ENCODE measurements around the gene ATP6AP2. TPM values are rescaled to one million over a fixed set of nuclear protein-coding genes. Genes with fewer than 3 reads are reported as not detected.
"Not testable (repeated sequence)": the region's sequence is repeated elsewhere in the genome, so short reads cannot be mapped to it uniquely, and the experiment has no call there.

ATP6AP2 gene
- polyA plus RNA-seq, 12 donors: 66.9 to 106 (median 82.1) TPM; not detected in 1

- not testable (repeated sequence) for DNase-seq
Observed at GRCh38 chrX:40571164-40571563, 9.6 kb upstream of the ATP6AP2 start.

GRCh38 chrX:40571600-40571999 is 9.2 kb upstream of the ATP6AP2 start:
- DNase-seq: no peak

- no peak for DNase-seq
Observed at GRCh38 chrX:40573763-40574162, 7.0 kb upstream of the ATP6AP2 start.

- DNase-seq: not testable (repeated sequence)
Observed at GRCh38 chrX:40575411-40575810, 5.4 kb upstream of the ATP6AP2 start.

- no peak for DNase-seq
Observed at GRCh38 chrX:40576291-40576690, 4.5 kb upstream of the ATP6AP2 start.

GRCh38 chrX:40578039-40578695 is 2.6 kb upstream of the ATP6AP2 start:
- DNase-seq: no peak

GRCh38 chrX:40579141-40579540 is 1.6 kb upstream of the ATP6AP2 start:
- no peak for DNase-seq

GRCh38 chrX:40579900-40580536 is 752 bp upstream of the ATP6AP2 start:
- DNase-seq: no peak

- no peak for DNase-seq
Observed at GRCh38 chrX:40581336-40581920, 658 bp downstream of the ATP6AP2 start.

- DNase-seq: not testable (repeated sequence)
Observed at GRCh38 chrX:40582178-40582577, 1.4 kb downstream of the ATP6AP2 start.

GRCh38 chrX:40582811-40583210 is 2.0 kb downstream of the ATP6AP2 start:
- no peak for DNase-seq

- not testable (repeated sequence) for DNase-seq
Observed at GRCh38 chrX:40587623-40588022, 6.9 kb downstream of the ATP6AP2 start.

- DNase-seq: not testable (repeated sequence)
Observed at GRCh38 chrX:40589616-40590321, 9.0 kb downstream of the ATP6AP2 start.

GRCh38 chrX:40603446-40603845 is 22.7 kb downstream of the ATP6AP2 start:
- no peak for DNase-seq

- no peak for DNase-seq
Observed at GRCh38 chrX:40607381-40607780, 26.6 kb downstream of the ATP6AP2 start.

- no peak for DNase-seq
Observed at GRCh38 chrX:40612511-40612910, 31.7 kb downstream of the ATP6AP2 start.

GRCh38 chrX:40615976-40616375 is 35.2 kb downstream of the ATP6AP2 start:
- DNase-seq: no peak

- no peak for DNase-seq
Observed at GRCh38 chrX:40617566-40617965, 36.8 kb downstream of the ATP6AP2 start.

GRCh38 chrX:40622479-40623138 is 41.8 kb downstream of the ATP6AP2 start:
- no peak for DNase-seq

- DNase-seq: no peak
Observed at GRCh38 chrX:40623139-40623536, 42.4 kb downstream of the ATP6AP2 start, which contains the start of gene MPC1L. TSS of gene MPC1L (plus strand) at chrX:40623428. CDS start at chrX:40623566, 138 bp downstream.

- DNase-seq: no peak
Observed at GRCh38 chrX:40623665-40624064, 42.9 kb downstream of the ATP6AP2 start.

- DNase-seq: no peak
Observed at GRCh38 chrX:40625294-40625693, 44.5 kb downstream of the ATP6AP2 start.

Measured in muscle of arm (tissue), 12 donors.